Activated T-cell treated with anti-CD3 and anti-CD28 coated beads for 4 hours (primary cell): ENCODE results near the gene XPC.
"Not testable (repeated sequence)": the region's sequence is repeated elsewhere in the genome, so short reads cannot be mapped to it uniquely, and the experiment has no call there.

Source experiments
- DNase-seq: peaks from one replicate; pipeline ENCODE4 v3.0.0-alpha.2; 2020

XPC gene

GRCh38 chr3:14132120-14132519 lies 46.3 kb downstream of the XPC start:
- DNase-seq = no peak

GRCh38 chr3:14131134-14131533 lies 47.3 kb downstream of the XPC start:
- DNase-seq = no peak

GRCh38 chr3:14130707-14131106 lies 47.7 kb downstream of the XPC start:
- no peak for DNase-seq

GRCh38 chr3:14130230-14130629 lies 48.2 kb downstream of the XPC start:
- no peak for DNase-seq

- DNase-seq = no peak
Observed at GRCh38 chr3:14129296-14129695, 49.1 kb downstream of the XPC start.

GRCh38 chr3:14128724-14129123 lies 49.7 kb downstream of the XPC start:
- no peak for DNase-seq

GRCh38 chr3:14127516-14128161 lies 50.8 kb downstream of the XPC start:
- DNase-seq = no peak

- DNase-seq = no peak
Observed at GRCh38 chr3:14126887-14127505, 51.4 kb downstream of the XPC start.

- no peak for DNase-seq
Observed at GRCh38 chr3:14126017-14126886, 52.1 kb downstream of the XPC start.

GRCh38 chr3:14125193-14126016 lies 53.0 kb downstream of the XPC start:
- DNase-seq = peak; percentile 54

- DNase-seq = peak; percentile 95
Observed at GRCh38 chr3:14124615-14125192, 53.7 kb downstream of the XPC start, which contains the start of the genes CHCHD4 and TMEM43. Gene CHCHD4, minus strand, starts transcription at chr3:14124870. Its CDS starts 194 bp downstream, at chr3:14124676. Gene TMEM43, plus strand, starts transcription at chr3:14125052. Its CDS starts 142 bp downstream, at chr3:14125194.

- DNase-seq = peak; percentile 48
Observed at GRCh38 chr3:14124223-14124614, 54.2 kb downstream of the XPC start.

- DNase-seq = no peak
Observed at GRCh38 chr3:14123308-14124222, 54.8 kb downstream of the XPC start.

- DNase-seq = no peak
Observed at GRCh38 chr3:14122301-14122700, 56.1 kb downstream of the XPC start.

GRCh38 chr3:14121859-14122258 lies 56.5 kb downstream of the XPC start:
- no peak for DNase-seq

- DNase-seq = not testable (repeated sequence)
Observed at GRCh38 chr3:14120921-14121448, 57.4 kb downstream of the XPC start.

GRCh38 chr3:14120111-14120920 lies 58.1 kb downstream of the XPC start:
- DNase-seq = no peak

- DNase-seq = no peak
Observed at GRCh38 chr3:14119651-14120050, 58.8 kb downstream of the XPC start.

GRCh38 chr3:14118400-14119381 lies 59.7 kb downstream of the XPC start:
- no peak for DNase-seq
